HG03066 (cell line): ENCODE measurements around the gene SLC22A15.
A peak's percentile ranks its signal among the peaks of the same experiment; 100 is the strongest.
"Not testable (repeated sequence)": the region's sequence is repeated elsewhere in the genome, so short reads cannot be mapped to it uniquely, and the experiment has no call there.

ENCODE experiments used
- ATAC-seq: cut with Tn5 transposase; IDR thresholded peaks from one replicate; pipeline ENCODE4 v1.9.1; 2021; ENCODE audit warnings: low read depth; ENCODE audit not compliant: unreplicated experiment

The SLC22A15 gene

GRCh38 chr1:115976062-115976920, at the start of gene SLC22A15:
Gene SLC22A15, plus strand, starts transcription at chr1:115976513. Its CDS starts 115 bp downstream, at chr1:115976628.
- peak; percentile 92 for ATAC-seq

GRCh38 chr1:115927971-115928370, 48.3 kb upstream of the SLC22A15 start:
- no peak for ATAC-seq

GRCh38 chr1:115929881-115930280, 46.4 kb upstream of the SLC22A15 start:
- ATAC-seq: no peak

- no peak for ATAC-seq
Observed at GRCh38 chr1:115933625-115934024, 42.7 kb upstream of the SLC22A15 start.

GRCh38 chr1:115939455-115939854, 36.9 kb upstream of the SLC22A15 start:
- ATAC-seq: no peak

GRCh38 chr1:115946116-115946515, 30.2 kb upstream of the SLC22A15 start:
- no peak for ATAC-seq

- ATAC-seq: no peak
Observed at GRCh38 chr1:115949156-115949555, 27.2 kb upstream of the SLC22A15 start.

GRCh38 chr1:115951560-115951959, 24.8 kb upstream of the SLC22A15 start:
- no peak for ATAC-seq

- no peak for ATAC-seq
Observed at GRCh38 chr1:115952547-115952946, 23.8 kb upstream of the SLC22A15 start.

- no peak for ATAC-seq
Observed at GRCh38 chr1:115953180-115953579, 23.1 kb upstream of the SLC22A15 start.

- ATAC-seq: no peak
Observed at GRCh38 chr1:115954684-115955083, 21.6 kb upstream of the SLC22A15 start.

GRCh38 chr1:115955228-115955627, 21.1 kb upstream of the SLC22A15 start:
- no peak for ATAC-seq

- no peak for ATAC-seq
Observed at GRCh38 chr1:115958866-115959265, 17.4 kb upstream of the SLC22A15 start.

- ATAC-seq: no peak
Observed at GRCh38 chr1:115969509-115969908, 6.8 kb upstream of the SLC22A15 start.

GRCh38 chr1:115971778-115972177, 4.5 kb upstream of the SLC22A15 start:
- not testable (repeated sequence) for ATAC-seq

- ATAC-seq: no peak
Observed at GRCh38 chr1:115973154-115973553, 3.2 kb upstream of the SLC22A15 start.

- ATAC-seq: no peak
Observed at GRCh38 chr1:115975569-115976061, 698 bp upstream of the SLC22A15 start.

- ATAC-seq: no peak
Observed at GRCh38 chr1:115976921-115977498, 697 bp downstream of the SLC22A15 start.

GRCh38 chr1:115977499-115978258, 1.4 kb downstream of the SLC22A15 start:
- no peak for ATAC-seq

- ATAC-seq: no peak
Observed at GRCh38 chr1:115978292-115978941, 2.1 kb downstream of the SLC22A15 start.

GRCh38 chr1:115980156-115980555, 3.8 kb downstream of the SLC22A15 start:
- no peak for ATAC-seq
